HG02678 (cell line): ENCODE measurements around the gene SENP7.
"Not testable (repeated sequence)": the region's sequence is repeated elsewhere in the genome, so short reads cannot be mapped to it uniquely, and the experiment has no call there.

Experiments used
- ATAC-seq: cut with Tn5 transposase; IDR thresholded peaks from one replicate; pipeline ENCODE4 v1.9.1; 2021; ENCODE audit warnings: mild to moderate bottlenecking, moderate library complexity; ENCODE audit not compliant: unreplicated experiment

SENP7 gene

GRCh38 chr3:101529816-101530685, 17.0 kb upstream of the SENP7 start:
- no peak for ATAC-seq

- ATAC-seq, result no peak
These were observed 14.9 kb upstream of the SENP7 start for GRCh38 chr3:101527906-101528305.

- ATAC-seq, result no peak
These were observed 14.4 kb upstream of the SENP7 start for GRCh38 chr3:101527441-101527840.

- no peak for ATAC-seq
These were observed 8.2 kb upstream of the SENP7 start for GRCh38 chr3:101521211-101521701.

- ATAC-seq, result no peak
These were observed 6.8 kb upstream of the SENP7 start for GRCh38 chr3:101519685-101520365.

- peak; percentile 96 for ATAC-seq
These were observed 5.4 kb upstream of the SENP7 start for GRCh38 chr3:101518421-101518871.

- peak; percentile 31 for ATAC-seq
These were observed 491 bp upstream of the SENP7 start for GRCh38 chr3:101513419-101513986.

GRCh38 chr3:101512396-101512645, 691 bp downstream of the SENP7 start:
- peak; percentile 36 for ATAC-seq

GRCh38 chr3:101509811-101510210, 3.2 kb downstream of the SENP7 start:
- no peak for ATAC-seq

- ATAC-seq, result no peak
These were observed 3.7 kb downstream of the SENP7 start for GRCh38 chr3:101509281-101509680.

- ATAC-seq, result no peak
These were observed 11.2 kb downstream of the SENP7 start for GRCh38 chr3:101501783-101502182.

GRCh38 chr3:101500208-101500607, 12.8 kb downstream of the SENP7 start:
- ATAC-seq, result no peak

- ATAC-seq, result no peak
These were observed 15.2 kb downstream of the SENP7 start for GRCh38 chr3:101497803-101498202.

- ATAC-seq, result no peak
These were observed 17.5 kb downstream of the SENP7 start for GRCh38 chr3:101495552-101495951.

- ATAC-seq, result no peak
These were observed 28.0 kb downstream of the SENP7 start for GRCh38 chr3:101484805-101485620.

- no peak for ATAC-seq
These were observed 34.0 kb downstream of the SENP7 start for GRCh38 chr3:101478980-101479379.

- ATAC-seq, result not testable (repeated sequence)
These were observed 38.0 kb downstream of the SENP7 start for GRCh38 chr3:101474841-101475552.

- ATAC-seq, result not testable (repeated sequence)
These were observed 44.3 kb downstream of the SENP7 start for GRCh38 chr3:101468676-101469075.

- ATAC-seq, result not testable (repeated sequence)
These were observed 45.7 kb downstream of the SENP7 start for GRCh38 chr3:101467310-101467663.
